ENCODE results near the gene CFB. TPM values are rescaled to one million over a fixed set of nuclear protein-coding genes. Genes with fewer than 3 reads are reported as not detected.
"Not testable (repeated sequence)": the region's sequence is repeated elsewhere in the genome, so short reads cannot be mapped to it uniquely, and the experiment has no call there.

The CFB gene
- total and polyA plus RNA-seq, 4 donors, result 2,016 to 3,272 (median 3,140) TPM

DNA sequence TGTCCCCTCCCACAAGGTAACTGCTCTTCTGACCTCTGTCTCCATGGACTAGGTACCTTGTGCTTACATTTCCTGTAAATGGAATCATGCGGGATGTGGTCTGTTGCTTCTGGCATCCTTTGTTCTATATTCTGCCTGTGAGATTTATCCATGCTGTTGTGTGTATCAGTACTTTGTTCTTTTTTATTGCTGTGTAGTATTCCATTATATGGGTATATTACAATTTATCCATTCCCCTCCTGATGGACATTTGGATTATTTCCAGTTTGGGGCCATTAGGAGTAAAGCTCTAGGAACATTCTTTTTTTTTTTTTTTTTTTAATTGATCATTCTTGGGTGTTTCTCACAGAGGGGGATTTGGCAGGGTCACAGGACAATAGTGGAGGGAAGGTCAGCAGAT is 14.9 kb upstream of the CFB start:
- Histone ChIP-seq H3K27ac (ENCODE audit: low read depth in 1 of 2, low read length in 2 of 2) (peak overlapping the region in 1 of 2 donors; percentile 16), H3K9ac (ENCODE audit: low read depth in 1 of 2, low read length in 2 of 2) (no peak overlapping the region), H3K9me3 (ENCODE audit: control insufficient read depth in 4 of 4, low read length in 3 of 4) (no peaks in the 10 kb centered on the region), H3K4me1 (ENCODE audit: control insufficient read depth in 4 of 4, insufficient read depth in 4 of 4, low read length in 3 of 4) (peaks cover 6 to 29% (median 19%) of the 10 kb centered on the region in 4 donors), H3K27me3 (ENCODE audit: control insufficient read depth in 4 of 4, insufficient read depth in 4 of 4, low read length in 3 of 4) (no peaks in the 10 kb centered on the region), H3K4me3 (ENCODE audit: low read depth in 1 of 3, low read length in 3 of 3) (no peak overlapping the region), H3K36me3 (ENCODE audit: control insufficient read depth in 4 of 4, insufficient read depth in 3 of 4, low read depth in 1 of 4, low read length in 3 of 4) (peaks cover 2 to 23% (median 9%) of the 10 kb centered on the region in 4 donors)
- TF ChIP-seq JUND (IDR thresholded peaks at IDR 0.05), result no peak
- no peak for TF ChIP-seq YY1 (IDR thresholded peaks at IDR 0.05)
- no peak for TF ChIP-seq FOXA2 (IDR thresholded peaks at IDR 0.05)
- TF ChIP-seq, protein P1, sequence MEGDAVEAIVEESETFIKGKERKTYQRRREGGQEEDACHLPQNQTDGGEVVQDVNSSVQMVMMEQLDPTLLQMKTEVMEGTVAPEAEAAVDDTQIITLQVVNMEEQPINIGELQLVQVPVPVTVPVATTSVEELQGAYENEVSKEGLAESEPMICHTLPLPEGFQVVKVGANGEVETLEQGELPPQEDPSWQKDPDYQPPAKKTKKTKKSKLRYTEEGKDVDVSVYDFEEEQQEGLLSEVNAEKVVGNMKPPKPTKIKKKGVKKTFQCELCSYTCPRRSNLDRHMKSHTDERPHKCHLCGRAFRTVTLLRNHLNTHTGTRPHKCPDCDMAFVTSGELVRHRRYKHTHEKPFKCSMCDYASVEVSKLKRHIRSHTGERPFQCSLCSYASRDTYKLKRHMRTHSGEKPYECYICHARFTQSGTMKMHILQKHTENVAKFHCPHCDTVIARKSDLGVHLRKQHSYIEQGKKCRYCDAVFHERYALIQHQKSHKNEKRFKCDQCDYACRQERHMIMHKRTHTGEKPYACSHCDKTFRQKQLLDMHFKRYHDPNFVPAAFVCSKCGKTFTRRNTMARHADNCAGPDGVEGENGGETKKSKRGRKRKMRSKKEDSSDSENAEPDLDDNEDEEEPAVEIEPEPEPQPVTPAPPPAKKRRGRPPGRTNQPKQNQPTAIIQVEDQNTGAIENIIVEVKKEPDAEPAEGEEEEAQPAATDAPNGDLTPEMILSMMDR (IDR thresholded peaks at IDR 0.05; ENCODE audit: low read depth, low read length, missing input control), result no peak
- no peak for TF ChIP-seq GABPA (IDR thresholded peaks at IDR 0.05 in 1 of 2, conservative IDR thresholded peaks at IDR 0.05 in 1 of 2)
- TF ChIP-seq, protein P2, sequence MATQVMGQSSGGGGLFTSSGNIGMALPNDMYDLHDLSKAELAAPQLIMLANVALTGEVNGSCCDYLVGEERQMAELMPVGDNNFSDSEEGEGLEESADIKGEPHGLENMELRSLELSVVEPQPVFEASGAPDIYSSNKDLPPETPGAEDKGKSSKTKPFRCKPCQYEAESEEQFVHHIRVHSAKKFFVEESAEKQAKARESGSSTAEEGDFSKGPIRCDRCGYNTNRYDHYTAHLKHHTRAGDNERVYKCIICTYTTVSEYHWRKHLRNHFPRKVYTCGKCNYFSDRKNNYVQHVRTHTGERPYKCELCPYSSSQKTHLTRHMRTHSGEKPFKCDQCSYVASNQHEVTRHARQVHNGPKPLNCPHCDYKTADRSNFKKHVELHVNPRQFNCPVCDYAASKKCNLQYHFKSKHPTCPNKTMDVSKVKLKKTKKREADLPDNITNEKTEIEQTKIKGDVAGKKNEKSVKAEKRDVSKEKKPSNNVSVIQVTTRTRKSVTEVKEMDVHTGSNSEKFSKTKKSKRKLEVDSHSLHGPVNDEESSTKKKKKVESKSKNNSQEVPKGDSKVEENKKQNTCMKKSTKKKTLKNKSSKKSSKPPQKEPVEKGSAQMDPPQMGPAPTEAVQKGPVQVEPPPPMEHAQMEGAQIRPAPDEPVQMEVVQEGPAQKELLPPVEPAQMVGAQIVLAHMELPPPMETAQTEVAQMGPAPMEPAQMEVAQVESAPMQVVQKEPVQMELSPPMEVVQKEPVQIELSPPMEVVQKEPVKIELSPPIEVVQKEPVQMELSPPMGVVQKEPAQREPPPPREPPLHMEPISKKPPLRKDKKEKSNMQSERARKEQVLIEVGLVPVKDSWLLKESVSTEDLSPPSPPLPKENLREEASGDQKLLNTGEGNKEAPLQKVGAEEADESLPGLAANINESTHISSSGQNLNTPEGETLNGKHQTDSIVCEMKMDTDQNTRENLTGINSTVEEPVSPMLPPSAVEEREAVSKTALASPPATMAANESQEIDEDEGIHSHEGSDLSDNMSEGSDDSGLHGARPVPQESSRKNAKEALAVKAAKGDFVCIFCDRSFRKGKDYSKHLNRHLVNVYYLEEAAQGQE (IDR thresholded peaks at IDR 0.05), result no peak
- TF ChIP-seq RAD21 (IDR thresholded peaks at IDR 0.05), result no peak
- no peak for TF ChIP-seq TAF1 (conservative IDR thresholded peaks at IDR 0.05)
- TF ChIP-seq, protein P3, sequence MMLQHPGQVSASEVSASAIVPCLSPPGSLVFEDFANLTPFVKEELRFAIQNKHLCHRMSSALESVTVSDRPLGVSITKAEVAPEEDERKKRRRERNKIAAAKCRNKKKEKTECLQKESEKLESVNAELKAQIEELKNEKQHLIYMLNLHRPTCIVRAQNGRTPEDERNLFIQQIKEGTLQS (IDR thresholded peaks at IDR 0.05), result no peak
- TF ChIP-seq, protein P4, sequence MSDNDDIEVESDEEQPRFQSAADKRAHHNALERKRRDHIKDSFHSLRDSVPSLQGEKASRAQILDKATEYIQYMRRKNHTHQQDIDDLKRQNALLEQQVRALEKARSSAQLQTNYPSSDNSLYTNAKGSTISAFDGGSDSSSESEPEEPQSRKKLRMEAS (IDR thresholded peaks at IDR 0.05), result no peak
- no peak for TF ChIP-seq HNF4G (IDR thresholded peaks at IDR 0.05)
- no peak for DNase-seq (ENCODE audit: low spot score)
- 92% methylated on average over 1 of the region's 1 CpG for WGBS

DNA sequence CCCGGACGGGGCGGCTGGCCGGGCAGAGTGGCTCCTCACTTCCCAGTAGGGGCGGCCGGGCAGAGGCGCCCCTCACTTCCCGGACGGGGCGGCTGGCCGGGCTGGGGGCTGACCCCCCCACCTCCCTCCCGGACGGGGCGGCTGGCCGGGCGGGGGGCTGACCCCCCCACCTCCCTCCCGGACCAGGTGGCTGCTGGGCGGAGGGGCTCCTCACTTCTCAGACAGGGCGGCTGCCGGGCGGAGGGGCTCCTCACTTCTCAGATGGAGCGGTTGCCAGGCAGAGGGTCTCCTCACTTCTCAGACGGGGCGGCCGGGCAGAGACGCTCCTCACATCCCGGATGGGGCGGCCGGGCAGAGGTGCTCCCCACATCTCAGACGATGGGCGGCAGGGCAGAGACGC is 13.8 kb upstream of the CFB start:
- not testable (repeated sequence) for H3K27me3 ChIP-seq (ENCODE audit: control insufficient read depth in 4 of 4, insufficient read depth in 4 of 4, low read length in 3 of 4); H3K27ac ChIP-seq (ENCODE audit: low read depth in 1 of 2, low read length in 2 of 2); H3K4me3 ChIP-seq (ENCODE audit: low read depth in 1 of 3, low read length in 3 of 3); H3K9ac ChIP-seq (ENCODE audit: low read depth in 1 of 2, low read length in 2 of 2); DNase-seq (ENCODE audit: low spot score); H3K9me3 ChIP-seq (ENCODE audit: control insufficient read depth in 4 of 4, low read length in 3 of 4)
- Histone ChIP-seq H3K36me3 (ENCODE audit: control insufficient read depth in 4 of 4, insufficient read depth in 3 of 4, low read depth in 1 of 4, low read length in 3 of 4) (peaks cover 3 to 24% (median 9%) of the 10 kb centered on the region in 4 donors), H3K4me1 (ENCODE audit: control insufficient read depth in 4 of 4, insufficient read depth in 4 of 4, low read length in 3 of 4) (peaks cover 3 to 24% (median 16%) of the 10 kb centered on the region in 4 donors)
- WGBS, result 96% methylated on average over 32 of the region's 32 CpGs

DNA sequence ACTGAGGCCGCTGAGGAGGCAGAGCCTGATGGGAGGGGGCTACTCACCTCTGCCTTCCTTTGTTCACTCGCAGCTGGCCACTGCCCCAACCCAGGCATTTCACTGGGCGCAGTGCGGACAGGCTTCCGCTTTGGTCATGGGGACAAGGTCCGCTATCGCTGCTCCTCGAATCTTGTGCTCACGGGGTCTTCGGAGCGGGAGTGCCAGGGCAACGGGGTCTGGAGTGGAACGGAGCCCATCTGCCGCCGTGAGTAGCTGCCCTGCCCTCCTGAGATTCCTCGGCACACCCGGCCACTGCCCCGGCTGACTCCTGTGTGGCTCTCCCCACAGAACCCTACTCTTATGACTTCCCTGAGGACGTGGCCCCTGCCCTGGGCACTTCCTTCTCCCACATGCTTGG is 12.4 kb upstream of the CFB start:
- TF ChIP-seq YY1 (IDR thresholded peaks at IDR 0.05), result no peak
- 93% methylated on average over 19 of the region's 19 CpGs for WGBS
- Histone ChIP-seq H3K9ac (ENCODE audit: low read depth in 1 of 2, low read length in 2 of 2) (no peak overlapping the region), H3K4me3 (ENCODE audit: low read depth in 1 of 3, low read length in 3 of 3) (no peak overlapping the region), H3K36me3 (ENCODE audit: control insufficient read depth in 4 of 4, insufficient read depth in 3 of 4, low read depth in 1 of 4, low read length in 3 of 4) (peaks cover 5 to 31% (median 10%) of the 10 kb centered on the region in 4 donors), H3K9me3 (ENCODE audit: control insufficient read depth in 4 of 4, low read length in 3 of 4) (no peaks in the 10 kb centered on the region), H3K4me1 (ENCODE audit: control insufficient read depth in 4 of 4, insufficient read depth in 4 of 4, low read length in 3 of 4) (peaks cover 3 to 19% (median 15%) of the 10 kb centered on the region in 4 donors), H3K27ac (ENCODE audit: low read depth in 1 of 2, low read length in 2 of 2) (no peak overlapping the region), H3K27me3 (ENCODE audit: control insufficient read depth in 4 of 4, insufficient read depth in 4 of 4, low read length in 3 of 4) (no peaks in the 10 kb centered on the region)
- no peak for DNase-seq (ENCODE audit: low spot score)
